HG03432 (cell line): ENCODE results near the gene FRMD5.
A peak's percentile ranks its signal among the peaks of the same experiment; 100 is the strongest.
"Not testable (repeated sequence)": the region's sequence is repeated elsewhere in the genome, so short reads cannot be mapped to it uniquely, and the experiment has no call there.

Experiments
- ATAC-seq: cut with Tn5 transposase; IDR thresholded peaks from one replicate; pipeline ENCODE4 v1.9.1; 2021; ENCODE audit warnings: mild to moderate bottlenecking, moderate library complexity; ENCODE audit not compliant: unreplicated experiment

FRMD5 gene

DNA sequence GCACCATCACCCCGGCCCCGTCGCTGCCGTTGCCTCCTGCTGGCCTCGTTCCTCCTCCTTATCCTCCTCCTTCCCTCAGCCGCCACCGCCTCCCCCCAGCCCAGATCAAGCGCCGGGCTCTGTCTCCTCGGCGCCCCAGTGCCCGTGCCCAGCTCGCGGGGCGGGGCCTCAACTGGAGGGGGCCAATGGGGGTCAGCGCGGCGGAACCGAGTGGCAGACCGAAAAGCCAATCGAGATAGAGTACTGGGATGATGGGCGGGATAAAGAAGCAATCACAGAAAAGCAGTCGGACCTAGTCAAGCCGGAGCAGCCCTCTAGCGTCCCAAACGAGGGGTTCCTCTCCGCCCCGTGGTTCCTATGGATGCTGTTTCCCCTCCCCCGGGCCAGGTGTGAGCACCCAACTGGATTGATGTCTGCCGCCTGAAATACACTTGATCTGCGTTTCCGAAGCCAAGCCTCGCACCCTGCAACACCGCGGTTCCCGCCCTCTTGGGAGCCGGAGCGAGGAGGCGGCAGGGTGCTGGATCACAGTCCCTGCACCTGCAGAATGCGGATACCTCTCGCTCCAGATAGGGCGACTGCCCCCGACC lies at the start of gene FRMD5:
TSS of gene FRMD5 (minus strand) at position 121 of the 590 bp plus-strand sequence.
- ATAC-seq, result peak; percentile 97

GRCh38 chr15:44243829-44244228 lies 48.8 kb upstream of the FRMD5 start:
- ATAC-seq, result no peak

- no peak for ATAC-seq
Observed at GRCh38 chr15:44243141-44243540, 48.1 kb upstream of the FRMD5 start.

GRCh38 chr15:44231842-44232241 lies 36.8 kb upstream of the FRMD5 start:
- no peak for ATAC-seq

DNA sequence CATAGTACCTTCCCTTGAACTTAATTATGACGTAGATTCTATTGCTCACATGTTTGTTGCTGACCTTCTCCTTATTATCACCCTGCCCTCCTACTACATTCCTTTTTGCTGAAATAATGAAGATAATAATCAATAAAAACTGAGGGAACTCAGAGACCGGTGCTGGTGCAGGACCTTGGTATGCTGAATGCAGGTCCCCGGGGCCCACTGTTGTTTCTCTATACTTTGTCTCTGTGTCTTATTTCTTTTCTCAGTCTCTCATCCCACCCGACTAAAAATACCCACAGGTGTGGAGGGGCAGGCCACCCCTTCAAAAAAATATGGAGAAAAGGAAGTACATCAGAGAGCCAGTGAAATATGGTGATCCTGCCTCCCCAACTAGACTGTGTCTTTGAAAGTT lies 34.2 kb upstream of the FRMD5 start:
- not testable (repeated sequence) for ATAC-seq

- ATAC-seq, result no peak
Observed at GRCh38 chr15:44227584-44227983, 32.5 kb upstream of the FRMD5 start.

- ATAC-seq, result not testable (repeated sequence)
Observed at GRCh38 chr15:44227001-44227400, 31.9 kb upstream of the FRMD5 start.

GRCh38 chr15:44222478-44222877 lies 27.4 kb upstream of the FRMD5 start:
- ATAC-seq, result no peak

DNA sequence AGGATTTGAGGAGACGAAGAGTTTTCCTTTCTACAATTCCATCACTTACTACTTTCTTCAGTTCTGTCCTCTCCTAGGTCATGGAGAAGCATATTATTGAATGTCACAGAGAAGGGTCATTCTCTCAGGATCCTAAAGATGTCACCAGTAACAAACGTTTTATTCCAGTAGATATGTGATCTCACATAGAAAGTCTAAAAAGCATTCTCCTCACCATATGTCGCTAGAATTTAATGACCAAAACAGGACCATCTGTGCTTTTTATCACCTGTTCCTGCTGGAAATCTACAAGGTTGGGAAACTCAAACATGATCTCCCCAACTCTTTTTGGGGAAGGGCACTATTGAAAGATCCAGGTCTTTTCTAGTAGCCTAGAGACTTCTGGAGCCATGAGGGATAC lies 24.0 kb upstream of the FRMD5 start:
- ATAC-seq, result no peak

DNA sequence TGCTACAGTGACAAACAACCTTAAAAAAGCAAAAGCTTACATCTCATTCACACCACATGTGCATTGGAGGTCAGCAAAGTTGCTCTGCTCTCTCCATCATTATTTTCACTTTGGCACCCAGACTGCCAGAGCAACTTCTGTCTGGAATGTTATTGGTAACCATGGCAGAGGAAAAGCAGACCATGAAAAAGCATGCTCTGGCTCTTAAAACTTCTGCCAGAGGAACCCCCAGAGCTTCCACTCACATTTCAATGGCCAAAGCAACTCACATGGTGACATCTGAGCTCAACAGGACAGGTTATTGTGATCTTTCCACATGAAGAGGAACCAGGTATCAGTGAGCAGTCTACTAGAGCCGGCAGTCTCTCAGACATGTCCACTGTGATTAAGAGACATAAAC lies 21.9 kb upstream of the FRMD5 start:
- ATAC-seq, result no peak

DNA sequence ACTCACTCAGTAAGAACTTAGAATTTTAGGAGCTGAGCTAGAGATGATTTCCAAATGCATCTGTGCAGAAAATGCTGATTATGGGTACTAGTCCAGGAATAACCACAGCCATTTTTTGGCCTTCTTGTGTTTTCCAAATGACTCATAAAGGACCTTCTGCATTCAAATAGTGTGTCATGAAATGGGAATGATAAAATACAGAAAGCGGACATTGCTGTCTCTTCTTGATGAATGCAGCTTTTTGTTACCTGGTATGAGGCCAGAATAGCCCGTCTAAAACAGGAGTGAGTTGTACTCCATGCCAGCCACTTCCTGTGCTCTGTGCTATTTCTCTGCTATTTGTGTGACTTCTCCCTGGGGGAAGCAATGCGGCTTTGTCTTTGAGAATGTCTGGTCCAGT lies 20.5 kb upstream of the FRMD5 start:
- ATAC-seq, result no peak

GRCh38 chr15:44208956-44209355 lies 13.9 kb upstream of the FRMD5 start:
- no peak for ATAC-seq

- no peak for ATAC-seq
Observed at GRCh38 chr15:44207643-44208042, 12.6 kb upstream of the FRMD5 start.

DNA sequence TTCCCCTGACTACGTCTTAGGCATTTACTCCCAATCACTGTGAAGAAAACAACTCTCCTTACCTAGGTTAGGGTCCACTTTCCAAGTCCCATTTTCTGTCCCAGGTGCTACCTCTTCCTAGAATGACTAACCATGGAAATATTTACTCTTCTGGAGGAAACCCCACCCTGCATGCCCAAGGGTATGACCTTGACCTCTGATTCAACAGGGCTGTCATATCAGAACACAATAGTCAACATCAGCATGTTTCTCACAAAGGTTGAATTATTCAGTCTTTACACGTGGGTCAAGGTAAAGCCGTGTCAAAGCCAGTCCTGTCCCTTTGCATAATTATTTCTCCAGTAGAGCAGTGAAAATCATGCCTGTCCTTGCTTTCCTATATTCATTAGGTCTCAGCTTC lies 4.3 kb upstream of the FRMD5 start:
- ATAC-seq, result no peak

DNA sequence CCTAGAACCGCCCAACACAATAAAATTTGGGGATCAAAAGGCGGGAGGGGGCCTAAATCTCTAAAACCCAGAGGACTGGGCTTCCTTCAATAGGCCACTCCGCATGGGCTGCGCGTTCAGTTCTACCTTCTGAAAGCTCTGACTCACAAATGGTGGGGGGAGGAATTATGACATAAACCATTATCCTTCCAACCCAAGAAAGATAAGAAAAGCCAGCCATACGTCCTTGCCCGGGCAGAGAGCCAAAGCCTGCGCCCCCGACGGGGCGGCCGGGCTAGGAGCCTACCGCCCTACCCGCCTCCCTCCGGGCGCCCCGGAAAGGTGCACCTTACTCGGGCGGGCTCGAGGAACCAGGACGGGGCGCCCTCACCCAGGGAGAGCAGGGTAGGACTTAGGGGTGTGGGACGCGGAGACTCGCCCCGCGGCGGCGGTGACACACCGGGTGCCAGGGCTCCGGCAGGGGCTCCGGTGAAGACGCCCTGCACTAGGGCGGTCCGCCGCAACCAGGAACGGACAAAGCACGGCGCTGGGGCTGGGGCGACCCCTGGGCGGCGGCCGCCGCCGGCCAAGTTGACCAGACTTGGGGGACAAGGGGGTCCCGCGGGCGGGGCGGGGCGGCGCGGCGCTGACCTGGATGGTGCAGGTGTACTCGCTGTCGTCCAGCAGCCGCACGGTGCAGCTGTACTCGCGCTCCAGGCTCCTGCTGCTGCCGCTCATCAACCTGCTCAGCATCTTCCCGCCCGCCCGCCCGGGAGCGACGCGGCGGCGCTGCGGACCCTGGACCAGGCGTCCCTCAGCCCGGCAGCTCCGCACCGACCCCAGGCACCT lies 534 bp downstream of the FRMD5 start:
- ATAC-seq, result peak; percentile 14

DNA sequence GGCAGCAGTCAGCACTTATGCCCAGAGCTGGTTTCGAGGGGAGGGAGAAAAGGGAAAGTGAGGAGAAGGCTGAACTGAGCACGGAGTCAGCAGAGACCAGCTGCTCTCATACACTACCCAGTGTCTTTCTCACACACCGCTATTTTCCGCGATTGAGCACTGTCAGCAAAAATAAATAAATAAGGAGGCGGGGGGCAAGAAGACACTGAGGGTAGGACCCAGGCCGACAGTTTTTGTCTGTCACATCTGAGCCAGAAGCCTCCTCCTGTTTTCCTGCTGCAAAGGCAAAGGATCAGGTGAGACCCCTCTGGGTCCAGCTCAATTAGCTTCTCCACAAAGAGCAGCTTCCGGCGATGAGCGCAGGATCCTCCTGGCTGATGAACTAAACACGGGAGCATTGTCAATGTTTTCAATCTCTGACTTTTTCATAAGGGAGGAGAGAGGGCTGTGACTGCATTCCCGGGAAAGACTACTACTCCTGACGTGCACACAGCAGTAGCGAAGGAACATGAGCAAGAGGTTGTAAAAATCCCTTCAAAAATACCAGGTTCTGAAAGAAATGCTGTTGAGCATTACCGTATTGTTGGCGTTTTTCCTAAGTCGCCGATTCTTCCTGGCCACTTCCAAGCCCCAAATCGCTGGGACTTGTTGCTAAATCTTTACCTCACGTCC lies 1.3 kb downstream of the FRMD5 start:
- ATAC-seq, result no peak

DNA sequence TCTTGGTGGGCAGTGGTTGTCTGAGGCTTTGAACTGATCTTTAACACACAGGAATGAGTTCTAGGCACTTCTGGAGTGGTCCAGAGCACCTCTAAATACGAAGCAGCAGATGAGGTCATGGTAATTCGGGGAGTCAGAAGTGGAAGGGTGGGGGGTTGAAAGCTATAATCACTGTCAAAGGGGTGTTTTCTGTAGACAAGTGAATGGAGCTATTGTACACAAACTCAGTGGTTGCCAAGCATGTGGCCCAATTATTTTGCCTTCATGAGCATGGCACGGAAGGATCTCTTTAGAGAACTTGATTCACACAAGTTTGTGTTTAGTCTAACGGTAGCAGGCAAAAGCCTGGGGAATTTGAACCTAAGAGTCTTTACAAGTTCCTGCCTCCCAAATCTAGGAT lies 6.3 kb downstream of the FRMD5 start:
- no peak for ATAC-seq

DNA sequence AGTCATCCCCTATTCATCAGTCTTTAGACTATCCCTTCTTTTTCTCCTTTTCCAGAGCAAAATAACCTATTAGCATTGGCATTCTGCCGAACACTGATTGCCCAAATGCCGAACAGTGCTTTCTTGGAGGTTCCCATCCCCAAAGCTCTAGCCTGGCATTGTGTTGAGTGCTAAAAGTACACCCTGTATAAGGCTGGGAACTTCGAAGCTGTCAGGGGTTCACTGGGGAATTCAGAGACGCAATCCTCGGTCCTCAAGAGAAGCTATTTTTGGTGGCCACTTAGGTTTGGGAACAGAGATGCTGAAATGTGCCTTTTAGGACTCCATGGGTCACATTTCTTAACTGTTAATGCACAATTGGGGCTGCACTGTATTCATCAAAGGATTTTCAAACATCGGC lies 8.4 kb downstream of the FRMD5 start:
- ATAC-seq, result no peak

DNA sequence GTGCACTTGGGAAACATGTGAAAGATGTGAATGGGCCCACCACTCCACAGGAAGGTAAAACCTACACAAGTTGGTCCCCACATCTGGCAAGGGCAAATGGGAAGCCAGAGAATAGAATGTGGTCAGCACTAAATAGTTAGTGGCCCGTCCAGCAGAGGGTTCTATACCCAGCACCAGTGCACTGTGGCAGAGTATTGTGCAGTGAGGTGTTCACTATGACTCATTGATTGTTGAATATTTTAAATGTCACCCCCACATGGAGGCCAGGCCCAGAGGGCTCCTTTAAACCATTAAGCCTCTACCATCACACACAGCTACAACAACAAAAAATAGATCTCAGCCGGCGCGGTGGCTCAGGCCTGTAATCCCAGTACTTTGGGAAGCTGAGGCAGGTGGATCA lies 11.7 kb downstream of the FRMD5 start:
- ATAC-seq, result no peak

DNA sequence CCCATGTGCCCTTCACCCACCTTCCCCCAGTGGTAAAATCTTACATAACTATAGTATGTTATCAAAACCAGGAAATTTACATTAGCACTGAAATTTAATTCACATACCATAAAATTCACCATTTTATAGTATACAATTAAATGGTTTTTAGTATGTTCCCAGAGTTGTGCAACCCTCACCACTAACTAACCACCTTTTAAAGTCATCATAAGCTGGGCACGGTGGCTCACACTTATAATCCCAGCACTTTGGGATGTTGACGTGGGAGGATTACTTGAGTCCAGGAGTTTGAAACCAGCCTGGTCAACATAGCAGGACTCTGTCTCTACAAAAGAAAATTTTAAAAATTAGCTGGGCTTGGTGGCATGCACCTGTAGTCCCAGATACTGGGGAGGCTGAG lies 13.7 kb downstream of the FRMD5 start:
- ATAC-seq, result no peak

GRCh38 chr15:44177139-44177538 lies 17.9 kb downstream of the FRMD5 start:
- ATAC-seq, result no peak

DNA sequence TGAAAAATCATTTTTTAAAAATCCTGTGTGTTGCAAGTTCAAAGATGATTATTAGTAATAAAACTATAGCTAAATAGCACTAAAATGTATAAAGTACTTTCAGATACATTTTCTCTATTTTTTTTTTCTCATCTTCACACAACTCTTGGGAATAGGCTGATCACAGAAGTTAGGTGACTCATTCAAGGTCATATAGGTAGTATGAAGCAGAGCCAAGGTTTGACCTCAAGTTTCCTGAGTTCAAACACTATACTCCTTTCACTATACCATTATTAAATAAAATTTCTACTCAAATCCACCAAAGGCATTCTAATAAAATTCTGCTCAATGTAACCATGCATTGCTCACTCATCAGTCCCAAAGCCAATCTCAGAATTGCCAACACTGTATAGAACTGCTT lies 21.3 kb downstream of the FRMD5 start:
- ATAC-seq, result no peak
